Psoas muscle (tissue), 8 donors: ENCODE data around the gene LRRC53. TPM values are rescaled to one million over a fixed set of nuclear protein-coding genes. Genes with fewer than 3 reads are reported as not detected.
A peak's percentile ranks its signal among the peaks of the same experiment; 100 is the strongest.

Experiments
- ATAC-seq, 4 donors: fragments of 200-7000 bp; cut with Tn5 transposase; one replicate each; pipeline ENCODE4 v1.9.1; 2020; ENCODE audit warnings: moderate library complexity in 3 of 4, mild to moderate bottlenecking in 2 of 4
- DNase-seq, 2 donors: peaks; one replicate each; pipeline ENCODE4 v3.0.0-alpha.2; 2020
- H3K27ac ChIP-seq: fragments of 200-600 bp; one replicate; pipeline ENCODE4 v1.8.0; 2022
- H3K27me3 ChIP-seq, 3 donors: fragments of 200-600 bp in 1 of 3; one replicate each; pipeline versions ENCODE4 v1.6.1 to v1.8.0; 2013 to 2022; ENCODE audit warnings: low read length in 2 of 3, mild to moderate bottlenecking in 2 of 3, moderate library complexity in 1 of 3; ENCODE audit not compliant: insufficient read depth in 3 of 3
- H3K36me3 ChIP-seq, 2 donors: fragments of 200-600 bp in 1 of 2; one replicate each; pipeline versions ENCODE4 v1.6.1 to v1.8.0; 2013 to 2022; ENCODE audit warnings: low read depth in 1 of 2, mild to moderate bottlenecking in 1 of 2, moderate library complexity in 1 of 2; ENCODE audit not compliant: insufficient read depth in 1 of 2
- H3K4me1 ChIP-seq: fragments of 200-600 bp; one replicate; pipeline ENCODE4 v1.8.0; 2022
- H3K4me3 ChIP-seq: fragments of 200-600 bp; one replicate; pipeline ENCODE4 v1.8.0; 2022; ENCODE audit warnings: mild to moderate bottlenecking
- H3K9me3 ChIP-seq: fragments of 200-600 bp; one replicate; pipeline ENCODE4 v1.8.0; 2022
- WGBS, 3 donors: extraction: QIAGEN DNeasy Blood & Tissue Kit; methylation state at CpG; one replicate each; pipeline versions ENCODE4 v1.1.6 to v1.1.7; 2013; 5-methylcytosine and 5-hydroxymethylcytosine counted together
- intact Hi-C, 2 donors: fragments of 100-400 bp; cut with DNase I; formaldehyde crosslinking; loops; one replicate each; pipeline versions ENCODE4 v1.11.0 to v1.14.2; 2022
- polyA plus RNA-seq, 3 donors: library from polyadenylated mRNA; stranded (reverse); fragments of 200-250 nt; gene quantifications; one replicate each; pipeline ENCODE4 v1.2.3, GENCODE V29; 2013
- total RNA-seq, 4 donors: library from RNA; stranded (reverse); fragmentation: NEBNext Ultra II Directional in 2 of 4; extraction: Animal tissue kit (Norgen Biotek cat#: 25700) in 2 of 4; gene quantifications; one replicate each; pipeline versions ENCODE4 v1.2.1 to v1.2.4, GENCODE V29; 2021 to 2023
- TF ChIP-seq, protein P1 (sequence below): fragments of 200-600 bp; IDR thresholded peaks from one replicate; pipeline ENCODE4 v1.8.0; 2022; ENCODE audit warnings: antibody characterized with exemption
- donor health status: healthy with polysubstance abuse.
- donor health status: DM: no; HTN: no; CAD: no; lungs with moderate emphysema.
- donor health status: Bipolar disorder and iron deficiency.
- donor health status: healthy.
- donor health status: DM: yes; HTN: yes; CAD: no.
- donor health status: DM: no; HTN: no; CAD: no.
- donor health status: DM: no; HTN: no; CAD: no.
- donor health status: DM: yes; HTN: yes; CAD: no.

Gene LRRC53
- total and polyA plus RNA-seq, 7 donors: not detected

DNA sequence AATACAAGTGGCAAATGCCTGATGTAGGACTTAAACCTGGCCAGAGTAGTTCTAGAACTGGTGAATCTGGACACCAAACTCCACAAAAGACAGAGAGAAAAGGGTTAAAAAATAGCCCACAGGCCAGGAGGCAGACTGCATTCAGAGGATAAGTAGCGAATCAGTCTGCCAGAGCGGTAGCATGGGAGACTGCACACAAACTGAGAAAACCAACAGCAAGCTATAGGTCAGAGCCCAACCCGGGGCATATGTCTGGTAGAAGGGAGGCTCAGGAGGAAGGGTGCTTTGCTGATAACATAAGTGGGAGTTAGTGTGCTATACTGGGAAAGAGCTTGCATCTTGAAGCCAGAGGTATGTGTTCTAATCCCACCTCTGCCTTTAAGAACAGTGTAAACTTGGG is 4.0 kb downstream of the LRRC53 start:
- H3K27me3 ChIP-seq: no peaks in the 10 kb centered on the region
- 12 to 19% (median 16%) methylated on average over 3 of the region's 3 CpGs for WGBS, 3 donors
- no peaks in the 10 kb centered on the region for H3K9me3 ChIP-seq
- no peak for DNase-seq
- no peak for ATAC-seq
- no peak overlapping the region for H3K27ac ChIP-seq
- H3K36me3 ChIP-seq: no peaks in the 10 kb centered on the region
- intact Hi-C loops: no loop called here
- no peak overlapping the region for H3K4me3 ChIP-seq
- TF ChIP-seq, protein P1, sequence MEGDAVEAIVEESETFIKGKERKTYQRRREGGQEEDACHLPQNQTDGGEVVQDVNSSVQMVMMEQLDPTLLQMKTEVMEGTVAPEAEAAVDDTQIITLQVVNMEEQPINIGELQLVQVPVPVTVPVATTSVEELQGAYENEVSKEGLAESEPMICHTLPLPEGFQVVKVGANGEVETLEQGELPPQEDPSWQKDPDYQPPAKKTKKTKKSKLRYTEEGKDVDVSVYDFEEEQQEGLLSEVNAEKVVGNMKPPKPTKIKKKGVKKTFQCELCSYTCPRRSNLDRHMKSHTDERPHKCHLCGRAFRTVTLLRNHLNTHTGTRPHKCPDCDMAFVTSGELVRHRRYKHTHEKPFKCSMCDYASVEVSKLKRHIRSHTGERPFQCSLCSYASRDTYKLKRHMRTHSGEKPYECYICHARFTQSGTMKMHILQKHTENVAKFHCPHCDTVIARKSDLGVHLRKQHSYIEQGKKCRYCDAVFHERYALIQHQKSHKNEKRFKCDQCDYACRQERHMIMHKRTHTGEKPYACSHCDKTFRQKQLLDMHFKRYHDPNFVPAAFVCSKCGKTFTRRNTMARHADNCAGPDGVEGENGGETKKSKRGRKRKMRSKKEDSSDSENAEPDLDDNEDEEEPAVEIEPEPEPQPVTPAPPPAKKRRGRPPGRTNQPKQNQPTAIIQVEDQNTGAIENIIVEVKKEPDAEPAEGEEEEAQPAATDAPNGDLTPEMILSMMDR: no peak
- no peaks in the 10 kb centered on the region for H3K4me1 ChIP-seq

- DNase-seq (no peak), ATAC-seq (no peak)
- no peaks in the 10 kb centered on the region for H3K27me3 ChIP-seq
- 67 to 73% (median 71%) methylated on average over 8 of the region's 8 CpGs for WGBS, 3 donors
- no peaks in the 10 kb centered on the region for H3K9me3 ChIP-seq
- TF ChIP-seq, protein P1: no peak
- intact Hi-C loops: no loop called here
- H3K4me1 ChIP-seq: no peaks in the 10 kb centered on the region
- no peak overlapping the region for H3K4me3 ChIP-seq
- no peaks in the 10 kb centered on the region for H3K36me3 ChIP-seq
- H3K27ac ChIP-seq: no peak overlapping the region
These were observed 6.3 kb downstream of the LRRC53 start for GRCh38 chr1:74505928-74506710.

- intact Hi-C loops: no loop called here
- Histone ChIP-seq H3K36me3 (no peaks in the 10 kb centered on the region), H3K4me3 (no peak overlapping the region), H3K4me1 (no peaks in the 10 kb centered on the region), H3K27ac (no peak overlapping the region), H3K27me3 (no peaks in the 10 kb centered on the region), H3K9me3 (no peaks in the 10 kb centered on the region)
- ATAC-seq (no peak), DNase-seq (no peak)
- 58 to 66% (median 66%) methylated on average over 11 of the region's 11 CpGs for WGBS, 3 donors
- TF ChIP-seq, protein P1: no peak
These were observed 7.4 kb downstream of the LRRC53 start for GRCh38 chr1:74504933-74505512.

GRCh38 chr1:74504125-74504932 is 8.1 kb downstream of the LRRC53 start:
- TF ChIP-seq, protein P1: peak; percentile 55
- DNase-seq (peak in 1 of 2 donors; percentile 40), ATAC-seq (peak in 2 of 4 donors; percentile 52 to 66)
- 32 to 40% (median 37%) methylated on average over 15 of the region's 15 CpGs for WGBS, 3 donors
- no peaks in the 10 kb centered on the region for H3K4me1 ChIP-seq
- no peaks in the 10 kb centered on the region for H3K36me3 ChIP-seq
- no peak overlapping the region for H3K27ac ChIP-seq
- intact Hi-C loops: no loop called here
- H3K4me3 ChIP-seq: no peak overlapping the region
- no peaks in the 10 kb centered on the region for H3K27me3 ChIP-seq
- no peaks in the 10 kb centered on the region for H3K9me3 ChIP-seq
